ENCODE results near the gene STK11.

Gene STK11

GRCh38 chr19:1248139-1248785 is 42.7 kb downstream of the STK11 start, which contains the start of gene MIDN:
Gene MIDN (plus strand): TSS chr19:1248583. CDS start chr19:1250297, 1,714 bp downstream.
- peak in 41 of 51 donors; percentile 56 to 89 (median 74) for DNase-seq

- peak in 47 of 51 donors; percentile 49 to 91 (median 77) for DNase-seq
Measured at GRCh38 chr19:1248786-1249297, 43.3 kb downstream of the STK11 start.

GRCh38 chr19:1249298-1249989 is 43.9 kb downstream of the STK11 start:
- peak; percentile 50 to 97 (median 88) for DNase-seq

- DNase-seq = no peak
Measured at GRCh38 chr19:1249990-1250436, 44.4 kb downstream of the STK11 start.

GRCh38 chr19:1250437-1251260 is 45.1 kb downstream of the STK11 start:
- peak in 43 of 51 donors; percentile 30 to 82 (median 55) for DNase-seq

GRCh38 chr19:1251330-1252220 is 46.0 kb downstream of the STK11 start:
- DNase-seq = peak in 38 of 51 donors; percentile 32 to 88 (median 56)

- peak in 50 of 51 donors; percentile 58 to 99 (median 86) for DNase-seq
Measured at GRCh38 chr19:1252221-1252820, 46.7 kb downstream of the STK11 start.

- DNase-seq = peak; percentile 58 to 99 (median 90)
Measured at GRCh38 chr19:1252821-1253513, 47.4 kb downstream of the STK11 start.

- no peak for DNase-seq
Measured at GRCh38 chr19:1253514-1254080, 48.0 kb downstream of the STK11 start.

- DNase-seq = peak in 30 of 51 donors; percentile 19 to 78 (median 48)
Measured at GRCh38 chr19:1254081-1254527, 48.5 kb downstream of the STK11 start.

GRCh38 chr19:1254530-1255185 is 49.1 kb downstream of the STK11 start:
- peak in 1 of 51 donors; percentile 40 for DNase-seq

GRCh38 chr19:1255186-1256161 is 49.9 kb downstream of the STK11 start:
- DNase-seq = peak in 49 of 51 donors; percentile 14 to 89 (median 75)

- DNase-seq = peak in 1 of 51 donors; percentile 12
Measured at GRCh38 chr19:1256646-1257474, 51.3 kb downstream of the STK11 start.

GRCh38 chr19:1257475-1258162 is 52.0 kb downstream of the STK11 start:
- no peak for DNase-seq

GRCh38 chr19:1258163-1258492 is 52.5 kb downstream of the STK11 start:
- DNase-seq = no peak

Data from hypothalamus (tissue), 51 donors.